NCI-H2227 treated with DMSO at 0.1 percent for 48 hours (cell line): ENCODE results near the gene HIKESHI.
"Not testable (repeated sequence)": the region's sequence is repeated elsewhere in the genome, so short reads cannot be mapped to it uniquely, and the experiment has no call there.

ENCODE experiments used
- DNase-seq: peaks from one replicate; lab custom pipeline; 2025; lab: John Stamatoyannopoulos, UW

HIKESHI gene, protein sequence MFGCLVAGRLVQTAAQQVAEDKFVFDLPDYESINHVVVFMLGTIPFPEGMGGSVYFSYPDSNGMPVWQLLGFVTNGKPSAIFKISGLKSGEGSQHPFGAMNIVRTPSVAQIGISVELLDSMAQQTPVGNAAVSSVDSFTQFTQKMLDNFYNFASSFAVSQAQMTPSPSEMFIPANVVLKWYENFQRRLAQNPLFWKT

DNA sequence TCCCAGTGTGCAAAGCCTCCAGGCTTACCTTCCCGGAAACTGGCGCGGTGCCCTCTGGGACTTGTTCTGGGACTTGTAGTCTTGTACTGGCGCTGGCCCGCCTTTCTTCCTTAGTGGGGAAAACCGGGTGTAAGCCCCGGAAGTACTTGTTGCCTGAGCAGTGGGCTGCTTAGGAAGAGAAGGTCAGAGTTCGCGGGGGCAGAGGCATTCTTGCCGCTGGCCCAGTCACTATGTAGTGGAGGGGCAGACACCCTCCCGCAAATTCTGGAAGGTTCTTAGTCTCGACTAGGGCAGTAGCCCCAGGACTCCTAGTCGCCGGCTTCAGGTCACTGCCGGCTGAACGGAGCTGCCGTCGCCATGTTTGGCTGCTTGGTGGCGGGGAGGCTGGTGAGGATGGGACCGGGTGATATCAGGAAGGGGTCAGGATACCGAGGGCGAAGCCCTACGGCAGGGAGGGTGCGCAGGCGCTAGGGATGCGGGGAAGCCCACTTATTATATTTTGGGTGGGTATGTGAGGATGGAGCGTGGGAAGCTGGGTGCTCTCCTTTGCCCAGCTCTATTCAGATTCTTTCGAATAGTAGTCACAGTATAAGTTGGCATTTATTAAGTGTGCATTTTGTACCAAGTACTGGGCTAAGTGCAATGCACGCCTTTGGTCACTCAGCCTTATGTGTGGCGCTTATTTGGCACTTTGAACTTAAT, at the start of gene HIKESHI:
HIKESHI (plus strand) TSS at position 149 of the 702 bp plus-strand sequence; CDS start at position 358, 209 bp downstream.
- DNase-seq: peak; percentile 91

DNA sequence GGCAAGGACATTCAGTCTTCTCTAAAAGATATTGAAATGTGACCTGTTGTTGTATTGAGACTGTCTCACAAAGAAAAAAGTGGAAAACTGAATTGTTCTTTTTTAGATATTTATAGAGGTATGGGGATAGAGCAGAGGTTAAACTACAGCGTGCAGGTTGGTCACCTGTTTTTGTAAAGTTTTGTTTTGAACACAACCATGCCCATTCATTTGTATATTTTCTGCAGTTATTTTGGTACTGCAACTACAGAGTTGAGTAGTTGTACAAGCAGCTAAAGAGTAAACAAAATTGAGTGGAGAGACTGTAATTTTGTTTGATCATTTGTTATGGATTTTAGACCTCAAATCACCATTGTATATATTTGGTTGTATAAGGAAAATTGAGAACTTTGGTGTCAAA, 46.1 kb upstream of the HIKESHI start:
- no peak for DNase-seq

DNA sequence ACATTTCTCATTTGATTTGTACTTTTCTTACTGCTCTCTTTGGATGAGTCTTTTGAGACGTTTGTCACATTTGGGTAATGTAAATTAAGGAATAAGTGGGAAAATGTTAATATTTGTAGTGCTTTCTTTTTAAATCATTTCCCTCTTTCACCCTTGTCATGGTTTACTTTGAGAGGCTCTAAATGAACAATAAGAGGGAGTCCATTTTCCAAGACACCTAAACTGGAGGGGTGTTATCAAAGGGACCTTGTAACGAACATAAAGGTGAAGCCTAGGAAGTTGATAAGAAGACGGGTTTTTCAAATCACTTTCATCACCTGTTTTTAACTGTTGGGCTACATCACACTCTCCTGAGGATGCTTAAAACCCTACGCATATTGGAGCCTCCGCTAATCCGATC, 45.4 kb upstream of the HIKESHI start:
- DNase-seq: no peak

DNA sequence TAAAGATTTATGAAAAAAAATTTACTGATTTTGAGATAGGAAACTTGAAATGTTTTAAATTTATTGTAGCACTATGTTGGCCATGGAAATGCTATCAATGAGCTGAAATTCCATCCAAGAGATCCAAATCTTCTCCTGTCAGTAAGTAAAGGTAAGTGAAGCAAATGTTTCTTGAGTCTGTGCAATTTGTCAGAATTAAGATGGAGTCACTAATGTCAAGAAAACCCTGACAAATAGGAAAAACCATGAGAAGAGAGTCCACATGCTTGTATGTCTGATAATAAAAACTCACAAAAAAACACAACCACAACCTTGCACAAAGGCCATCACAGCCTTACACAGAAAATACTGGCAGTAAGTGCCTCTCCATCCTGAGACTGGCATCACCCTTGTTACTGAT, 44.6 kb upstream of the HIKESHI start:
- DNase-seq: no peak

DNA sequence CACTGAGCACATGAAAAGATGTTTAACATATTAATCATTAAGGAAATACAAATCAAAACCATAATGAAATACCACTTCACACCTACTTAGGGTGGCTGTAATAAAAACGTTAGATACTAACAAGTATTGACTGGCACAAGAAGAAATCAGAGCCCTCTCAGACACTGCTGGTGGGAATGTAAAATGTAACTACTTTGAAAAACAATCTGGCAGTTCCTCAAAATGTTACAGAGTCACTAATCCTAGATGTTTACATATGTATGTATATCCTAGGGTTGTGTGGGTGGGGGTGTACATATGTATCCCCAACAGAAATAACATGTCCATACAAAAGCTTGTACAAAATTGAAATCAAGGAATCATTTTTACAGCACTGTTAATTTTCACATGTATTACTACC, 42.3 kb upstream of the HIKESHI start:
- DNase-seq: no peak

DNA sequence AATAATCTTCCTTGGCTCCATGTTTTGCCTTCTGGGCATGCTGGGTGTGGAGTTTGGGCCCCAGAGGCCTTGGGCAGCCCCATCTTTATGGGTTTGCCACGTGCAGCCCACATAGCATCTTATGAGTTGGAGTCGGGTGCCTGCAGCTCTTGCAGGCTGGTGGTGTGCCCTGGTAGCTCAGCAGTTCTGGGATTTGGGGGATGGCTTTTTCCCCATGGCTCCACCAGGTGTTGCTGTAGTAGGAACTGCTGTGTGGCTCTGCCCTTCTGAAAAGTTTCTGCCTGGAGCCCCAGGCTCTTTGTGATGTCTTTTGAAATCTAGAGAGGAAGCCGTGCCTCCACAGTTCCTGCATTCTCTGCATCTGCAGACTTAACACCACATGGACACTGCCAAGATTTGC, 40.7 kb upstream of the HIKESHI start:
- no peak for DNase-seq

DNA sequence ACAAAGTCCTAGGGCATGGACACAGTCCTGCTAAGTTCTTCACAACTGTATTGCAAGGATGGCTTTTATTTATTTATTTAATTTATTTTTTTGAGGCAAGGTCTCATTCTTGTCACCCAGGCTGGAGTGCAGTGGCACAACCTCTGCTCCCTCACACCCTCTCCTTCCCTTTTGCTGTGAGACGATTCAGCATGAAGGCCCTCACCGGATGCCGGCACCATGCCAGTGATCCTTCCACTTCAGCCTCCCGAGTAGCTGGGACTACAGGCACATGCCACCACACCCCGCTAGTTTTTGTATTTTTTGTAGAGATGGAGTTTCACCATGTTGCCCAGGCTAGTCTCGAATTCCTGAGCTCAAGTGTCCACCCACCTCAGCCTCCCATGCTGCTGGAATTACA, 39.7 kb upstream of the HIKESHI start:
- no peak for DNase-seq

DNA sequence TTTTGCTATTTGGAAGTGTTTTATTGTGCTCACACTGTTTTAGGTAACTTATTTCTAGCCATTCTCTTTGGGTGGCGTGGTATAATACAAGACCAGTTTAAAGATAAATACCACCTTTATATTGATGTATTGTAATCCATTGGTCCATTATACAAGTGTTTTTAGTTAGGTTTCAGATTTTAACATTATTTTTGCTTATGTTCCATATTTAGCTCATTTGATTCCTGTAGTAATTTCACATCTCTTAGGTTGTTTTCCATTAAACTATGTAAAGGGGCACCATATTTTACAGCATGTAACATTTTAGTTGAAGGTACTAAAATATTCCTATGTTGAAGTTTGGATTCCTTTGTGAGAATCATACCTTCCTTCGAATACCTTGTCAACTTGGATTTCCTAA, 37.4 kb upstream of the HIKESHI start:
- no peak for DNase-seq

DNA sequence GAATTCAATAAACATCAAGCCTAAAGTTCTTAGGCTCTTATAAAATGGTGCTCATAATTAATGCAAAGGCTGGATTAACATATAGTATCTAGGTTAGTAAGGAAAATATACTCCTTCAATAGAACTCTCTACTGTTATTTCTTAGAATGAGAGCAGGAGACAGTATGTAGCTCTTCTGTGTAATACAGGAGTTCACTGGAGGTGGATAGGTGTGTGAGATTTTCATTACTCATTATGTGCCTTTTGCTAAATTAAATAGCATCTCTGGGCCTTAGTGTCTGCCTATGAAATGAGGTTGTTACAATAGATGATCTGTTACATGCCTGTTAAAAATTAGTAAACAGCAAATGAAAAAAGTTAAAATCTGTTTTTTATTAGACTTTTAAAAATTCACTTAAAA, 36.8 kb upstream of the HIKESHI start:
- no peak for DNase-seq

DNA sequence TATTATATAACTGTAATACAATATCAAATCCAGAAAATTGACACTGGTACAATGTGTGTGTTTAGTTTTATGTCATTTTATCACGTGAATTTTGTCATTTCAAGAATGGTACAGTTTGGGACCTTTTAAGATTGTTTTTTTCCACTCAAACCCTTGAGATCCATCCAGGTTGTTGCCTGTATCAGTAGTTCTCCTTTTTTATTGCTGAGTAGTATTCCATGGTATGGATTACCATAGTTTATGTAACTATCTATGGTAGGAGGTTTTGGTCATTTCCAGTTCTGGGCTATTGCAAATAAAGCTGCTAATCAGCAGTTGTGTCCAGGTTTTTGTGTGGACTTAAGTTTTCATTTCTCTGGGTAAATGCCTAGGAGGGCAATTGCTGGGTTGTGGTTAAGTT, 32.4 kb upstream of the HIKESHI start:
- DNase-seq: no peak

DNA sequence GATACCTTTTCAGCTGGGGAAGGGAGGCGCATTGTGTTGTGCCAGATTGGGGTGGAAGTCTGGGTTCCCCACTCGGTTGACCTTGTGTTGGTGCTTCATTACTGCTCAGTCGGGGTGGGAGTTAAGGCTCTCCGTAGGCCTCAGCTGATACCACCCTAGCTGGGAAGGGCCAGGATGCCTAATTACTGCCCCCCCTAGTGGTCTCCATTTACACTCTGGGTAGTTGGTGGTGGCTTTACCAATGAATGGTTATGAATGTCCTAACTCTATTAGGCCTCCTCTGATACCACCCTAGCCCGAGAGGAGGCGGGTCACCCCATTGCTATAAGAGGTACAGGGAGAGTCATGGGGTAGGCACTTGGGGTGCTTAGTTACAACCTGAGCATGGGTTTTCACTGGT, 27.5 kb upstream of the HIKESHI start:
- DNase-seq: no peak

DNA sequence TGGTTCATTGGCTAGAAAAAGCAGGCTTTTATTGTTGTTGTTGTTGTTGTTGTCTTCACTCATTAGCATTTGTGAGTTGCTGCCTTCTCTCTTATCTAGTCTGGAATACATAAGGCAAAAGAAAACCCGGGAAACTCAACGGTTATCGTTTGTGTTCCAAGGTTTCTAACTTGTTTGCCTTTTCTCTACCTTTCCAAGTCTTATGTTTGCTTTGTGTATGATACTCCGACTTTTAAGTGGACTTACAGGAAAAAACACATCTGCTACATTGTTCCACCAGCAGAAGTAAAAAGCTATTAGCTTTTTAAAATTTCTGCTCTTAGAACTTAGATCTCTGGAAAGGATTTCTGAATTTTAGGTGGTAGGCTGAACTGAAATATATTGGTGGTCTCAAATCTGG, 27.0 kb upstream of the HIKESHI start:
- DNase-seq: no peak

DNA sequence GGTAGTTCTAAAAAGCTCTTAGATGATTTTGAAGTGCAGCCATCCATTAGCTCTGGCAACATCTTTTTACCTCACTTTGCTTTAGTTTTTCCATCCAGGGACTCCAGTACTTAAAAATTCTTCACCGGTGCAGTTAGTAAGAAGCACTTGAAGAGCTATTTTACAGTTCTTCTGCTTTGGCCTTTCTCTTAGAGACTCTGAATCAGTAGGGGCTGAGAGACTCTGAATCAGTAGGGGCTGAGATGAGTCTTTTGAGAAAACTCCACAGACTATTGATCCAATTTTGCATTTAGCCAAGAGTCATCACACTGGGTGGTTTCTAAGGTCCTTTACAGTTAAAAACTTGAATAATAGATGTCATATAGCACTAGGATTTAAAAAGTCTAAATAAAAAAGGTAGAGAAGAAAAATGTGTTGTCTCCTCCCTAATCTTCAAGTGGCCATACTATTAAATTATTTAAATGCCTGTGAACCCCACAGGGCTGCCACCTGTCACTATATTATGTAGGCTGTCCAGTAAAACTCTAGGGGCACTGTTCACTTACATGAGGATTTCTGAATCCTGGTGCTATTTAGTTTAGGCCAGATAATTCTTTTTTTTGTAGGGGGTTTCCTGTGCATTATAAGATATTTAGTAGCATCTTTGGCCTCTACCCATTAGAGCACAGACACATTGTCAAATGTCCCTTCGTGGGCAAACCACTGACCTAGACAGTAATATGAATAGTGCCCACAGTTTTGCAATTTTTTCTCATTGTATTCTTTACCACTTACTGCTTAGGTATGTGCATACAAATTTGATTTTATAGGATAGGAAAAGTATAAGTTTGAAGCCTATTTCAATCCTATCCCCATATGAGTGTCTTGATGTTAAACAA, 26.3 kb upstream of the HIKESHI start:
- DNase-seq: no peak

DNA sequence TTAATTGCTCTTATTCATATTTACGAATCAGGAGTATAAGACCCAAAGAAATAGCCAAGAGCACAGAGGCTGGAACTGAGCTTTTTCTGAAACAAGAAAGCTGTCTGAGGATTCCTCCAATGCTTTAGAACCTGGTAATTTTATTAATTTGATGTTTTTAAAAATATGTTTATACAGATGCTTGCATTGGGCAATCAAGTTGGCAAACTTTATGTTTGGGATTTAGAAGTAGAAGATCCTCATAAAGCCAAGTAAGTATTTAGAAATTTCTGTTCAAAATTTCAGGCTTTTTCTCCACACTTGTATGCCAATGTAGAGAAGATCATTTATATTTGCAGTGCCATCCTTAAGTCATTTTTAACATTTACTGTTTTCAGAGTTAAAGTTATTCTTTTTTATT, 24.3 kb upstream of the HIKESHI start:
- DNase-seq: no peak

DNA sequence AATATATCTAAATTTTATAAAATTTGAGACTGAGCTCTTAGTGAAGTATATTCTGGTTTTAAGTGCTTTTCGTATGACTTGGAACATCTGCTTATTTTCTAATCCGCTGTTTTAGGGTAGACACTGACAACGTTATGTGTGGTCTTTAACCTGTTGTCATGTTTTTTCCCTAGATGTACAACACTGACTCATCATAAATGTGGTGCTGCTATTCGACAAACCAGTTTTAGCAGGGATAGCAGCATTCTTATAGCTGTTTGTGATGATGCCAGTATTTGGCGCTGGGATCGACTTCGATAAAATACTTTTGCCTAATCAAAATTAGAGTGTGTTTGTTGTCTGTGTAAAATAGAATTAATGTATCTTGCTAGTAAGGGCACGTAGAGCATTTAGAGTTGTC, 23.8 kb upstream of the HIKESHI start:
- no peak for DNase-seq

DNA sequence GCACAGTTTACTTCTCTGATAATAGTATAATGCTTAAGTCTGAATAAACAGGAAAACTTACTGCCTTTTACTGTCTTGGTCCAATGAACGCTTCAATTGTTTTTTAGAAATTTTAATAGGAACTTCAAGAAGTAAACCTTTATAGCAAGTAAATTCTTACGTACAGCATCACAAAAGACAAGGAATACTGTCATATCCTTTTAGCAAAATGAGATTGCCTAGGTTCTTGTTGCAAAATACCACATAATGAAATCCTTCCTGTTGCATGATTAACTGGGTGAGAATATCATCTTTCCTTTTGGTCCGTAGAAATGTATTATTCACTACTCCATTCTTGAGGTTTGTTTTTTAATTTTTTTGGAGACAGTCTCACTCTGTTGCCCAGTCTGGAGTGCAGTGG, 22.3 kb upstream of the HIKESHI start:
- DNase-seq: no peak

DNA sequence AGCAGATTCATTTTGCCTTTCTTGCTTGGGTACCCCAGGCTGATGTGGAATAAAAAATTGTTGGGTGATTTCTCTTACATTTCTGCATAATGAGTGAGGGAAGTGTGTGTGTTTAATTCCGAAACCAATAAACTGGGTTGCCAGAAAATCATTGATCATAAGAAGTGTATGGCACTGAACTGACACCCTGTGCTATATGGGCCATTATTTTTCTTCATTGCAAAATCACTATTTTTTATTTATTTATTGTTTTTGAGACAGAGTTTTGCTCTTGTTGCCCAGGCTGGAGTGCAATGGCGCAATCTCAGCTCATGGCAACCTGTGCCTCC, 14.6 kb upstream of the HIKESHI start:
- no peak for DNase-seq

DNA sequence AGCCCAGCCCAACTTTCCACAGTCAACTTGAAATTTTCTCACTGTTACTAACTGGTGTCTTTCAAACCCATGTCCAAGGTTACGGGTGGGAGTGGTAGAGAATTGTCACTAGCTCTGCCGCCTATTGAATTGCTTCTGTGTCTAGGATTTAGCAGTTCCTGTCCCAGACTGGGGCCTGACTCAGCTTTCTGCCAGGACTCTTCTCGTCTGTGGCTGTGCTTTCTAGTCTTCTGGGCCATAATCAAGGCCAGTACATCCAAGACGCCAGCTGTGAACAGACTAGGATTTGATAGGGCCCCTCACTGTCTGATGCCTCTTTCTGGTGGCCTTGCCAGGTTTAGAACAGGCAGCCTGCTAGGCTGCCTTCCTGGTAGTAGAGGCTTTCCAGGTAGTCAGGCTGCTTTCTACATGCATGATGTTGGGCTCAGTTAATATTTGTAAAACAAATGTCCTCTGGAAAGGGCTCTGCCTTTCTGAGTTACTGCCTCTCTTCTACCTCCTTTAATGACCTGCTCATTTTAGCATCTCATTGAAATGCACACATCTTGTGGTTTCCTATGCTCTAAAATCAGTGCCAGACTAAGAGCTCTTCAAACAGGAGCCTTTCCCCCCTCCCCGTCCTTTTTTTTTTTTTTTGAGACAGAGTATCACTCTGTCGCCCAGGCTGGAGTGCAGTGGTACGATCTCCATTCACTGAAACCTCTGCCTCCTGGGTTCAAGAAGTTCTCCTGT, 13.1 kb upstream of the HIKESHI start:
- DNase-seq: no peak

DNA sequence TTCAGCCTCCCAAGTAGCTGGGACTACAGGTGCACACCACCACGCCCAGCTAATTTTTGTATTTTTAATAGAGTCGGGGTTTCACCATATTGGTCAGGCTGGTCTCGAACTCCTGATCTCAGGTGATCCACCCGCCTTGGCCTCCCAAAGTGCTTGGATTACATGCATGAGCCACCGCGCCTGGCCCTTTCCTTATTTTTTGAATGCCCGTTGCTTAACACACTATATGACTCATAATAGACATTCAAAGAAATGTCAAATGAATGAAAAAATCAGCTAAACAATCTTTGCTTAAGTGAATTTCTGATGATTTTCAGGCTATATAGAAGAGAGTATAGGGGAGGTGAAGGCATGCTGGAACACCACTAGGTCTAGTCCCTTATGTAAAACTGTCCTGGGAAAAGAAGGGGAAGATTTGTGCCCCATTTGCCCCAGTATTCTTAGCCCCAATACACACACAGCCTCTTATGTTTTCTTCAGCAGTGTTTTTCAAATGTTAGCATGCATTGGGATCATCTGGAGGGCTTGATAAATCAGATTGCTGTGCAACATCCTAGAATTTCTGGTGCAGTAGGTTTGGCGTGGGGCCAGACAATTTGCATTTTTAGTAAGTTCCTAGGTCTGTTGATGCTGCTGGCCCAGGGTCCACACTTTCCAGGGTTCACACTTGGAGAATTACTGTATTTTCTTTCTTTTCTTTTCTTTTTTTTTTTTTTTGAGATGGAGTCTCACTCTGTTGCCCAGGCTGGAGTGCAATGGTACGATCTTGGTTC, 12.3 kb upstream of the HIKESHI start:
- not testable (repeated sequence) for DNase-seq

DNA sequence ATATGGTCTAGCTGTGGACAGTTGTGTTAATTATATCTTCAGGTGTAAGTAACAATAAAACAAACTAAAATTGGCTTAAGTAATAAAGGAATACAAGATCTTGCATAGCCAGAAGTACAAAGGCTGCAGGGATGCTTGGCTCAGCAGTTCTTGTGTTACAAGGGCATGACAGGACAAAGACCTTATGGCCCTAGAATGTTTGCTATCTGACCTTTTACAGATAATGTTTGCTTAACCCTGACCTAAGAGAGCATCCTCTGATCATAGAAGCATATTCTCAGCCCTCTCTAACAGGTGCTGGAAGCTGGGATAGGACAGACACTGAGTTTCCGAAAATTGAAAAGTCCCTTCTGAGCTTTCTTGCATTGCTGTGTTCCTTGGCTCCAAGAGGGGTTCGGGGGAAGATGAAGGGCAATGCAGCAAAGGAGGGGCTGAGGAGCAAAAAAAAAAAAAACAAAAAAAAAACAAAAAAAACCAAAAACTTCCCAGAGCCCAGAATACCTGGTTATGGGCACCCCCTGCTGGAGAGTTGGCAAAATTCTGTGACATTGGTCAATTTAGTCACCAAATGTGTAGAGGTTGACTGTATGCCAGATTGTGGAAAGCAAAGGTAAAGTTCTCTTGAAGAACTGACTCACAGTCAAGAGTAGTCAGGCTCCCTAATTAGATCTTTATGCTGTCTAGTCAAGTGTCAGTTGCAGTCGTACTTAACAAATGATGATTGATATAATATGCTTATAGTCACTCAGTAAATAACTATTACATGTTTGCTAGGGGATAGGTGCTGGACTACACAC, 10.4 kb upstream of the HIKESHI start:
- DNase-seq: no peak
